GM13977 (cell line): ENCODE data around the gene GP1BA.

Source experiments
- DNase-seq: peaks from one replicate; pipeline ENCODE4 v3.0.0; 2012; ENCODE audit warnings: low spot score
- CTCF ChIP-seq: IDR thresholded peaks from 2 replicates; pipeline ENCODE4 v1.5.1; 2012; ENCODE audit warnings: mild to moderate bottlenecking, control low read depth; ENCODE audit not compliant: insufficient read depth; ENCODE audit errors: extremely low read depth, missing control alignments
- in situ Hi-C: fragments of 300-500 bp; cut with MboI; formaldehyde crosslinking; loops from one replicate; pipeline ENCODE4 v1.12.0; 2022; ENCODE audit warnings: low sequenced_read_pairs, low pct_unique_long_range_greater_than_20kb, mixed read lengths, inconsistent platforms; ENCODE audit not compliant: unreplicated experiment

Gene GP1BA

DNA sequence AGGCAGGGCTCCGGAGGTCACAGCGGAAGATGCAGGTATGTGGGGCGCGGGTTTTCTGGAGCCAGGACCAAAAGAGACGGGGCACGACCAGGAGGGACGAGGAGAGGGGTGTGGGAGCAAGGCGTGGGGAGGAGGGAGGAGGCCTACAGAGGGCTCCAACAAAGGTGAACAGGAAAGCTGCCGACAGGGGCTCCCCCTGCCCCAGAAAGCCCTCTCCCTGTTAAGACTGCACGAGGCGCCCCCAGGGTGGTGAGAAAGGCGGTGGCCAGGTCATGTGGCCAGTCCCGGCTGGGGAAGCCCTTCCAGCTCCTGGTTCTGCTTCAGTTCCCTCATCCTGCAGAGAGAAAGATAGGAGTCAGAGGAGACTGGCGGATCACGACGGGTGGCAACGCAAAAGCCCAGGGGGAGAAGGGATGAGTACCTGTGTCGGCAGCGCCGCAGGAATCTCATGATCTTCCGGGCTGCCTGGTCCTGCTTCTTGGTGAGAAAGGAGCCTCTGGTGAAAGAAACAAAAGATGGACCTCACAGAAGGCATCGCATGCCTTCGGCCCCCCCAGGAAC lies 36.5 kb downstream of the GP1BA start:
- in situ Hi-C loops = loop anchor here (10.0 kb wide), 1 partner anchor 96 kb away; no protein-coding TSS in a partner anchor
- DNase-seq = peak; percentile 40
- TF ChIP-seq CTCF = no peak

- no peak for DNase-seq
- no peak for TF ChIP-seq CTCF
- in situ Hi-C loops = loop anchor here (10.0 kb wide), 1 partner anchor 96 kb away; no protein-coding TSS in a partner anchor
Observed at GRCh38 chr17:4969047-4969550, 37.0 kb downstream of the GP1BA start.

DNA sequence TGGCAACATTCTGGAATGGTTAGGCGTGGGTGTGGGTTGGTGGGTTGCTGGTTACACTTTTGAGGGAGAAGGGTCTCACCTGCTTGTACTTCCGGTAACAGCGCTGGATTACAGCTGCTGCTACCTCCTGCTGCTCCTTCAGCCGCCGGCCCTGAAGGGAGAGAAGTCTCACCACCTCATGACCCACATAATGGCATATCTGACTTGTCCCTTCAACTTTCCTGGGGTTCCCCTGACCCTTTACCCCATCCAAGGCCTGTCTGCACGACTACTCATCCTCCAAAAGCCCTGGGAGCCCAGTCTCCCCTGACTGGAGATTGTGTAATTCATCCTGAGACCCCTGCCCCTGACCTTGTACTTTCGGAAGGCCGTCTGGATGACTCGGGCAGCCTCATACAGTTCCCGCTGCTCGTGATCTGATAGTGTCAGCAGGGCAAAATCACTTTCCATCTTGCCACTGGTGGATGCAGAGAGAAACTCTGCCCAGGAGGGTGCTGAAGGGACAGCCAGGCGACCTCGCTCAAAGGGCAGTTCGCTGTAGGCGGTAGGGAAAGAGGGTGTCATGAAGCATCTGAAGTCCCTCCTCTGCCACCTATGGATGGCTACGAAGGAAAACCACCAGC lies 37.6 kb downstream of the GP1BA start:
- TF ChIP-seq CTCF = no peak
- in situ Hi-C loops = loop anchor here (10.0 kb wide), 1 partner anchor 95 kb away; no protein-coding TSS in a partner anchor
- no peak for DNase-seq

DNA sequence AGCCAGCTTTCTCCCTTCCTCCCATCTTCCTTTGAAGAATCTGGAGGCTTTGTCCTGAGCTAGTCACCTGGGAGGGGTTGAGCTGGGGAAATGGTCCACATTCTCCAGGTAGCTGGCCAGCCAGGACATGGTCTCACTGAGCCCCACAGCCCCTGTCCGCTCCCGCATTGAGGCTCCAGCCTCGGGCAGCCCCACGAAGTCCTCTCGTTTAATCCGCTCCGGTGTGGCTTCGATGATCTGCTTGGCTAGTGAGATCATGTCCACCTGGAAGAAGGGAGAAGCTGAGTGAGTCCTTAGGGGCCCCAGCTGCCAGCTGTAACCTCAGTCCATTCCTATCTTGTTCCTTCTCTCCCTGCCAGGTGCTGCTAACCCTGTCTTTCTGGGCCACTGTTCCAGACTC lies 38.2 kb downstream of the GP1BA start:
- no peak for TF ChIP-seq CTCF
- no peak for DNase-seq
- in situ Hi-C loops = no loop called here

DNA sequence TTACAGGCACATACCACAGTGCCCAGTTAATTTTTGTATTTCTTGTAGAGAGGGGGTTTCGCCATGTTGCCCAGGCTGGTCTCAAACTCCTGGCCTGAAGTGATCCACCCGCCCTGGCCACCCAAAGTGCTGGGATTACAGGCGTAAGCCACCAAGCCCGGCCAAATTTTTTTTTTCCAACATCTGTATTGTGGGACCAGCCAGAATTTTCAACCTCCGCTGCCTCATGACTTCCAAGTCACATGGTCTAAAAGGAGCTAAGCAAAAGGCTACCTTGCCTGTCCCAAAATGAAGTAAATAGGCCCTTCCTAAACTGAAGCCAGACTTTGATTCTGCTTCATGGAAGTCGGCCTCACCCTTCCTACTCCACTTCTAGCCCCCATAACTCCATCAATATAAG lies 39.7 kb downstream of the GP1BA start:
- TF ChIP-seq CTCF = no peak
- in situ Hi-C loops = no loop called here
- no peak for DNase-seq

DNA sequence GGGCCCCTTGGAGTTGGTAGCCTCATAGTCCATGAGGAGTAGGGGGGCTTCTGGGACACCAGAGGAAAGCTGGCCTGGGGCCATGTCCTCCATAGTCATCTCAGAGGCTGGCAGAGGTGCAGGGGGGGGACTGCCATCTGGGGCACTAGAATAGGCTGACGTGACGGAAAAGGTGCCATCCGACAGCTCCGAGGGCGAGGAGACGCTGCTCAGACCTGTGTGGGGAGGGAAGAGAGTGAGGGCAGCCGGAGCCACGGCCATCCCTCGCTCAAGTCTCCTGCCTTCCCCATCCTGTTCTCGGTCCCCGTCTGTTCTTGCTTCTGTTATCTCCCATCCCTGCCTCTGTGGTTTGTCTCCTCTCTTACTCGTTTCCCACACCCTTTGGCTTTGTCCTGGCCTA lies 40.2 kb downstream of the GP1BA start:
- in situ Hi-C loops = no loop called here
- DNase-seq = no peak
- no peak for TF ChIP-seq CTCF

DNA sequence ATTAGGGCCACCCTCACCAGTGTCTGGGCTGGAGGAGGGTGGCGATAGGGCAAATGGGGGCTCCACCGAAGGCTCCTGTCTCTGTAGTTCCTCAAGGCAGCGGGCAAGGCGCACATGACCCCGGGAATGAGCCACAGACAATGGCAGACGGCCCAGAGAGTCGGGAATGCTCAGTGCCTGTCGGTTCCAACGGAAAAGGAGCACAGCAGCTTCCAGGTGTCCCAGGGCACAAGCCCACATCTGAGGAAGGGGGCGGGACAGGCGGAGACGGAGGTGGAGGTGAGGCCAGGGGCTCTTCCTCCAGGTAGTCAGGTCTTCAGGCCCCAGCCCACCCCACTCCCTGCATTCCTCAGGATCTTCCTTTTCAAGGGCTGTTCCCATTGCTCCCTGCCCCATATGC lies 40.7 kb downstream of the GP1BA start:
- no peak for DNase-seq
- TF ChIP-seq CTCF = no peak
- in situ Hi-C loops = no loop called here
